ENCODE measurements around the gene TRIM54.

Gene TRIM54, protein sequence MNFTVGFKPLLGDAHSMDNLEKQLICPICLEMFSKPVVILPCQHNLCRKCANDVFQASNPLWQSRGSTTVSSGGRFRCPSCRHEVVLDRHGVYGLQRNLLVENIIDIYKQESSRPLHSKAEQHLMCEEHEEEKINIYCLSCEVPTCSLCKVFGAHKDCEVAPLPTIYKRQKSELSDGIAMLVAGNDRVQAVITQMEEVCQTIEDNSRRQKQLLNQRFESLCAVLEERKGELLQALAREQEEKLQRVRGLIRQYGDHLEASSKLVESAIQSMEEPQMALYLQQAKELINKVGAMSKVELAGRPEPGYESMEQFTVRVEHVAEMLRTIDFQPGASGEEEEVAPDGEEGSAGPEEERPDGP

GRCh38 chr2:27281855-27282559 lies at the start of gene TRIM54:
Gene TRIM54 (plus strand): TSS chr2:27282429. CDS start chr2:27282732, 303 bp downstream.
- no peak for DNase-seq

- DNase-seq, result no peak
These were observed 48.9 kb upstream of the TRIM54 start for GRCh38 chr2:27233341-27233740.

DNA sequence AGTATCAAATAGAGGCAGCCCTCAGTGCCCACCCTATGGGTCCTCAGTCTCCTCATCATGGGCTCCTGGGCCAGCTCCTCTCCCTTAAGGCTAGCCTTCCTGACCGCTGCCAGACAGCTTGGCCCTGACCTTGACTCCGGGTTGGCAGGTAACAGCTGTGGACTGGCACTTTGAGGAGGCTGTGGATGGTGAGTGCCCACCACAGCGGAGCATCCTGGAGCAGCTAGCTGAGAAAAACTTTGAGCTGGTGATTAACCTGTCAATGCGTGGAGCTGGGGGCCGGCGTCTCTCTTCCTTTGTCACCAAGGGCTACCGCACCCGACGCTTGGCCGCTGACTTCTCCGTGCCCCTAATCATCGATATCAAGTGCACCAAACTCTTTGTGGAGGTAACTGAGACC lies 46.1 kb upstream of the TRIM54 start:
- DNase-seq, result no peak

DNA sequence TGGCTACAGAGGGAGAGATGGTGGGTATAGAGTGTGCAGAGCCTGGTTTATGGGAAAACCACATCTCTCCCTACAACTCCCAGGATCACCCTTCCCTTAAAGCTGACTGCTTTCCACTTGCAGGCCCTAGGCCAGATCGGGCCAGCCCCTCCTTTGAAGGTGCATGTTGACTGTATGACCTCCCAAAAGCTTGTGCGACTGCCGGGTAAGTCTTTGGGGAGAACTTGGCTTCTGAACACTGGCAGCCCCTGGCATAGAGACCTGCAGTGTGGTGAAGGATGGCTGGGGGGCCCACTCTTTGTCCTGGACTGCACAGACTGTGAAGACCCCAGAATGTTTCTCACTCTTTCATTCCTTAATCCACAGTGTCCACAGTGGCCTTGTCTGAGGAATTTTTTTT lies 45.6 kb upstream of the TRIM54 start:
- no peak for DNase-seq

GRCh38 chr2:27237341-27237945 lies 44.8 kb upstream of the TRIM54 start:
- DNase-seq, result no peak

DNA sequence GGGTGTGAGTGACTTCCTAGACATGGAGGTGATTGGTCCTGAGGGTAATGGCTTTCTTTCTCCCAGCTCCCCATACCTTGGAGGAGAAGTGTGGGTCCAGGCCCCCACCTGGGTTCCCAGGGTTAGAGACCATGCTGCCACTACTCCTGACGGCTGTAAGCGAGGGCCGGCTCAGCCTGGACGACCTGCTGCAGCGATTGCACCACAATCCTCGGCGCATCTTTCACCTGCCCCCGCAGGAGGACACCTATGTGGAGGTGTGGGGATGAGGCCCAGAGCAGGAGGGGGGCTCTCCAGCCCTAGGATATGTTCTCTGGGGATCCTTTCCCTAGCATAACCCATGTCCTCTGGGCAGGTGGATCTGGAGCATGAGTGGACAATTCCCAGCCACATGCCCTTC lies 43.3 kb upstream of the TRIM54 start:
- DNase-seq, result no peak

DNA sequence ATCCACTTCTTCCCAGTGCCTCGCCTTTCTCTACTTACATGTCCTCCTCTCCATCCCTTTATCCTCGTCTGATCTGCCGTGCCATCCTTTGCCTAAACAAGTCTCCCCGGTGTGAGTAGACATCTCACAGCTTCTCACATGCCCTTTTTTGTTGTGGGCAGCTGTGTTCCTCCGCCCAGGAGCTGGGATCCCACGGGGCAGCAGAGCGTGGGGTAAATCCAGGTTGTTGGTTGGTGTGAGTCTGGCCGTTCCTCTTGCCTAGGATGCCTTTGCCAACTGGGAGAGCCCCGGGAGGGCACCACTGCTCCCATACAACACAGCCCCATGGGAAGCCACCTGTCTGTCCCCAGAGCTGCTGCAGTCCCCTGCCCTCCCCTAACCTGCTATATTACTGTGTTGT lies 41.8 kb upstream of the TRIM54 start:
- DNase-seq, result no peak

DNA sequence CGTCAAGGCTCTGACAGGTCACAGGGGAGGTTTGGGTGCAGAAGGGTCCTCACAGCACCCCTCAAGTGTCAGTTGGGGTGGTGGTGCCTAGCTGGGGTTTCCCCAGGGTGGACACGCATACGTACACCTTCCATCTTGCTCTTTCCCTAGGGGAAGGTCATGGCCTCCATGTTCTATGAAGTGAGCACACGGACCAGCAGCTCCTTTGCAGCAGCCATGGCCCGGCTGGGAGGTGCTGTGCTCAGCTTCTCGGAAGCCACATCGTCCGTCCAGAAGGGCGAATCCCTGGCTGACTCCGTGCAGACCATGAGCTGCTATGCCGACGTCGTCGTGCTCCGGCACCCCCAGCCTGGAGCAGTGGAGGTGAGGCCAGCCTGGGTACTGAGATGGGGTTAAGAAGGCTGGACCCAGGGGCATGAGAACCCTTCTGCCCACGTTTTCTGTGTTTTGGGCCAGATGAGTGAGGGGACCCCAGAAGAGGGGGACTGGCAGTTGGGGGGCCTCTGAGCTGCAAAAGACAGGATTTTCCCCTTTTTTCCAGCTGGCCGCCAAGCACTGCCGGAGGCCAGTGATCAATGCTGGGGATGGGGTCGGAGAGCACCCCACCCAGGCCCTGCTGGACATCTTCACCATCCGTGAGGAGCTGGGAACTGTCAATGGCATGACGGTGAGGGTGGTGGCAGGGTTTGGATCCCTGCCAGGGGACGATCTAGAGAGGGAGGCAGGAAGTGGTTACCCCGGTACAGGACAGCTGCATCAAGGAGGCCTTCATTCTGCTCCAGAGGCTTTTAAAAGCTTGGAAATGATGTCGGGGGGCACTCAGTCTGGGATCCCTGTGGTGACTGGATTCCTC lies 40.2 kb upstream of the TRIM54 start:
- no peak for DNase-seq

DNA sequence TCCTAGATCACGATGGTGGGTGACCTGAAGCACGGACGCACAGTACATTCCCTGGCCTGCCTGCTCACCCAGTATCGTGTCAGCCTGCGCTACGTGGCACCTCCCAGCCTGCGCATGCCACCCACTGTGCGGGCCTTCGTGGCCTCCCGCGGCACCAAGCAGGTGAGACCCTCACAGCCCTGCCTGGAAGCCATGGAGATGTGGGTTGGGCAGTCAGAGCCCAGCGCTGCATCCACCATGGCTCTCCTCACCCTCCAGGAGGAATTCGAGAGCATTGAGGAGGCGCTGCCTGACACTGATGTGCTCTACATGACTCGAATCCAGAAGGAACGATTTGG lies 39.6 kb upstream of the TRIM54 start:
- DNase-seq, result no peak

DNA sequence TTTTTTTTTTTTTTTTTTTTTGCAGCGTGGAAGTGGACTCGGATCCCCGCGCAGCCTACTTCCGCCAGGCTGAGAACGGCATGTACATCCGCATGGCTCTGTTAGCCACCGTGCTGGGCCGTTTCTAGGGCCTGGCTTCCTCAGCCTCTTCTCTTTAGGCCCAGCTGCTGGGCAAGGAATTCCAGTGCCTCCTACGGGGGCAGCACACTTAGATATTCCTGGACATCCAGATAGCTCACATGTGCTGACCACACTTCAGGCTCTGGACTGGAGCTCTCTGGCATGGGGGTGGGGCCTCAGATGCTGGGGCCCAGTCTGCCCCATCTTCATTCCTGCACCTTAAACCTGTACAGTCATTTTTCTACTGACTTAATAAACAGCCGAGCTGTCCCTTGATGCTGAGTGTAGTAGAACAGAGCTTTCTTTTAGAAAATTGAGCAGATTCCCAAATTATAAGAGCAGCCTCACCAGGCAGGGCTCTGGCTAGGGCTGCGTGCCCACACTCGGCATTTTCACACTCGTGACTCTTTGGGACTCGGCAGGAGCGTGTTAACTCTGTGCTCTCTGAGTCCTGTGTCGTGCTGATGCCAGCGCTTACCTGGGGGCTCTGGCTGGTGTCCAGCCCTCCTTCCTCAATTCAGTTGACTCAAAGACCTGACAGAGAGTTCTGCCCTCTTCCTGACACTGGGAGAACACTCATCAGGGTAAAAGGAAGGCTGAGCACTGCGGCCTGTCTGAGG lies 38.7 kb upstream of the TRIM54 start:
- no peak for DNase-seq

GRCh38 chr2:27245116-27245515 lies 37.1 kb upstream of the TRIM54 start:
- no peak for DNase-seq

GRCh38 chr2:27245626-27246025 lies 36.6 kb upstream of the TRIM54 start:
- DNase-seq, result no peak

DNA sequence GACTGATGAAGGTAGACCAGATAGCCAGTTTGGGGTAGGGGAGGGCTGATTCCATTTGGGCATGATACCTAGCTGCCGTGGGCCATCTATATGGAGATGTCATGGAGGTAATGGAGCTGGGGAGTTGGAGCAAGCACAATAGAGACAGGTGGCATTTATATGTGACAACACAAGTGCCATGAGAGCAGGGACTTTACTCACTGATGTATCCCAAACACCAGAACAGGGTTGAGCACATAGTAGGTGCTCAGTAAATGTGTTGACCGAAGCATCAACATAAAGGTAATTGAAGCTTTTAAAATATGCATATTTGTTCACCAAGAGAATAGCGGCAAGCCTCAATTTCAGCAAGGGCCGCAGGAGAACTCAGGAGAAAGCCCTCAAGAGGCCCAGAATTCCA lies 34.3 kb upstream of the TRIM54 start:
- DNase-seq, result no peak

- DNase-seq, result no peak
These were observed 32.9 kb upstream of the TRIM54 start for GRCh38 chr2:27249159-27249890.

GRCh38 chr2:27249891-27250651 lies 32.2 kb upstream of the TRIM54 start:
- no peak for DNase-seq

DNA sequence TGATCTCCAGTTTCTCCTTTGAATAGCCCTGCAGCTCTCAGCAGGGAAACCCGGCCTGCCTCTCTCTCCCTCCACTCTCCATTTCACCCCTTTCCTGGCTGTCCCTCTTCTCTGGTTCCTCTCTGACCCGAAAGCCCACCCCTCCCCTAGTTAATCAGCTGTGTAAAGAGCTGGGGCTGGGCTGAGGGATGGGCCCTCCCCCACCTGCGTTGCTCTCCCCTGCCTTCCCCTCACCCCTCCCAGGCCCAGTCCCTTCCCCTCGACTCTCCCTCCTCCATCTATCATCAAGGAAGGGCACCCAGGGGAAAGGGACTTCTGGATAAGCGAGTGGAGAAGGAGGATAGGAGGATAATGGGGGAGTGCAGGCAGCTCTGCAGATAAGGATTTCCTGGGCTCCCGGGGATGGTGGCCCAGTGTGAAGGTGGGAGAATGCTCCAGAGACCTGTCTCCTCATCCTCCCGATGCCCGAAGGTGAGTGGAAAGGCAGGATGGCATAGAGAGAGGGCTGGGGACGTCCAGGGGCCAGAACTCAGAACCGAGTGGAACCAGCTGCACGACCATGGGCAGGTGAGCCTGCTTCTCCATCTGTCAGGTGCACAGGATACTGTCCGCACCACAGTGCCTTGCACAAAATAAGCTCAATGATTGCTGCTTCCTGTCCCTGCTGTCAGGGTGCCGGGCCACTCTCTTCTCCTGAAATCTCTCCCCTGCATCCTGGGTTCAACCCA lies 31.4 kb upstream of the TRIM54 start:
- no peak for DNase-seq

DNA sequence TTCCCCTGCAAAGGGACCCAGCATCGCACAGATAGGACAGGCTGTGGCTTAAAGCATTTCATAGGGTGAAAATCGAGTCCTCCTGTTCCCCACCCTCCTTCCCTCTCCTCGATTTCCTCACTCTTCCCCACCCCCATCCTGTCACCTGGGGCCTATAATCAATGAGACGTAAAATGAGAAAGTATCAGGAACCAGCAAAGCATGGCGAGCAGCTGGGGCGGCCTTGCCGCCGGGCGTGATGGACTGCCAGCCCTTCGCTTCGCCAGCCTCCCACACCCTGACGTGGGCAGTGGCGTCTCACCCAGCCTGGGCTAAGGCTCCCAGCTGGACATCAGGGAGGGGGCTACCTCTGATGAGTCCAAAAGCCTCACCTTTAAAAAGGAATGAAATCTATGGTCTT lies 30.5 kb upstream of the TRIM54 start:
- DNase-seq, result no peak

GRCh38 chr2:27255187-27255586 lies 27.0 kb upstream of the TRIM54 start:
- DNase-seq, result no peak

GRCh38 chr2:27255660-27256059 lies 26.6 kb upstream of the TRIM54 start:
- no peak for DNase-seq

DNA sequence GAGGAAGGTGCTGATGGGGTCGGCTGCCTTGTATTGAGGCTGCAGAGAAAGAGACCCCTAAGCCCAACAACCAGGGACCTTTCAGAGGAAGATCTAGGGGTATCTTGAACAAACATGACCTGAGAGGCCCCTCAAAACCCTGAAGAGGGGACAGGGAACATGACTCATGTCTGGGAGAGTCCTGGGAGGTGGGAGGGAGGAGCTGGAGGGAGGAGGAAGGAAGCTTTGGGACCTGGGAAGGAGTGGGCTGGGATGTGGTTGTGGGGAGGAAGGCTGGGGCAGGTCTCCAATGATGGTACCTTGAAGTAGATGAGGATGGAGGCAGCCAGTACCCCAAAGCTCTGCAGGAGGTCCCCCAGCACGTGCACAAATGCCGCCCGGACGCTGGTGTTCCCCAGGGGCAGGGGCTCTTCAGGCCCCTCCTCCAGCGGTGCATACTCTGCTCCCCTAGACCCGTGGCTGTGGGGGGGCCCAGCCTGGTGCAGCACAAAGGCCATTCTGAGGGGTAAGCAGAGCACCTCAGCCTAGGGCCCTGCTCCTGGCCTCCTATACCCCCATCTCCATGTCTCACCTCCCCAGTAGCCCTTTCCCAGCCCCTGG lies 25.3 kb upstream of the TRIM54 start:
- no peak for DNase-seq
